Breast epithelium (tissue), 3 donors: ENCODE data around the gene SPINDOC.
"Not testable (repeated sequence)": the region's sequence is repeated elsewhere in the genome, so short reads cannot be mapped to it uniquely, and the experiment has no call there.

Experiments used
- CTCF ChIP-seq, 3 donors: fragments of 450-650 bp; IDR thresholded peaks; one replicate each; pipeline ENCODE4 v1.5.1; 2016 to 2017; ENCODE audit warnings: antibody characterized with exemption in 3 of 3, mild to moderate bottlenecking in 3 of 3, moderate library complexity in 3 of 3
- POLR2A ChIP-seq: fragments of 450-650 bp; IDR thresholded peaks from one replicate; pipeline ENCODE4 v1.6.1; 2016; ENCODE audit warnings: antibody characterized with exemption, mild to moderate bottlenecking, moderate library complexity

- not testable (repeated sequence) for TF ChIP-seq CTCF (IDR thresholded peaks at IDR 0.05); POLR2A
These were observed 41.4 kb upstream of the SPINDOC start for GRCh38 chr11:63771741-63772318.
